Colonic mucosa (tissue), 4 donors: ENCODE results near the gene S100A16. TPM values are rescaled to one million over a fixed set of nuclear protein-coding genes. Genes with fewer than 3 reads are reported as not detected.

Experiments used
- DNase-seq: peaks from one replicate; pipeline ENCODE4 v3.0.0-alpha.2; 2020
- H3K27ac ChIP-seq: fragments of 200-600 bp; one replicate; pipeline ENCODE4 v1.8.0; 2021
- H3K27me3 ChIP-seq: fragments of 200-600 bp; one replicate; pipeline ENCODE4 v1.8.0; 2021
- H3K36me3 ChIP-seq: fragments of 200-600 bp; one replicate; pipeline ENCODE4 v1.8.0; 2021
- H3K4me1 ChIP-seq: fragments of 200-600 bp; one replicate; pipeline ENCODE4 v1.8.0; 2021; ENCODE audit warnings: mild to moderate bottlenecking
- H3K4me3 ChIP-seq: fragments of 200-600 bp; one replicate; pipeline ENCODE4 v1.8.0; 2021
- H3K9ac ChIP-seq, 2 donors: one replicate each; pipeline ENCODE4 v1.7.0; 2013; ENCODE audit warnings: control low read depth in 2 of 2, low read depth in 2 of 2, low read length in 2 of 2
- H3K9me3 ChIP-seq: fragments of 200-600 bp; one replicate; pipeline ENCODE4 v1.8.0; 2021
- CTCF ChIP-seq: fragments of 200-600 bp; IDR thresholded peaks from one replicate; pipeline ENCODE4 v1.8.0; 2022; ENCODE audit warnings: antibody characterized with exemption, mild to moderate bottlenecking
- intact Hi-C: fragments of 100-400 bp; cut with DNase I; formaldehyde crosslinking; loops from one replicate; pipeline ENCODE4 v1.14.1; 2022
- total RNA-seq, 2 donors: library from RNA; stranded (reverse); fragmentation: NEBNext Ultra II Directional in 1 of 2; extraction: Animal tissue kit (Norgen Biotek cat#: 25700) in 1 of 2; gene quantifications; one replicate each; pipeline ENCODE4 v1.2.1, GENCODE V29; 2021
- donor health status: healthy.
- donor health status: DM: no; HTN: no; CAD: no.
- donor health status: DM: no; HTN: no; CAD: no.

The S100A16 gene
- total RNA-seq, 2 donors from 2014 or later: 232 to 288 TPM

GRCh38 chr1:153614189-153614900 lies 1.4 kb upstream of the S100A16 start:
- intact Hi-C loops: no loop called here
- Histone ChIP-seq H3K9ac (peak overlapping the region in 1 of 2 donors; percentile 64), H3K9me3 (no peaks in the 10 kb centered on the region), H3K36me3 (no peaks in the 10 kb centered on the region), H3K4me3 (no peak overlapping the region), H3K27ac (peak overlapping the region; percentile 67), H3K4me1 (peaks cover 16% of the 10 kb centered on the region), H3K27me3 (no peaks in the 10 kb centered on the region)
- TF ChIP-seq CTCF: no peak
- DNase-seq: no peak

GRCh38 chr1:153613406-153613805 lies 469 bp upstream of the S100A16 start:
- H3K36me3 ChIP-seq: no peaks in the 10 kb centered on the region
- H3K27ac ChIP-seq: peak overlapping the region; percentile 94
- intact Hi-C loops: no loop called here
- no peaks in the 10 kb centered on the region for H3K27me3 ChIP-seq
- H3K9ac ChIP-seq: peak overlapping the region; percentile 13 to 89
- DNase-seq: no peak
- H3K9me3 ChIP-seq: no peaks in the 10 kb centered on the region
- no peak for TF ChIP-seq CTCF
- H3K4me3 ChIP-seq: no peak overlapping the region
- H3K4me1 ChIP-seq: peaks cover 19% of the 10 kb centered on the region

GRCh38 chr1:153612111-153612754 lies 704 bp downstream of the S100A16 start:
- H3K36me3 ChIP-seq: no peaks in the 10 kb centered on the region
- peak overlapping the region; percentile 63 for H3K4me3 ChIP-seq
- H3K9me3 ChIP-seq: no peaks in the 10 kb centered on the region
- H3K27ac ChIP-seq: peak overlapping the region; percentile 94
- DNase-seq: no peak
- intact Hi-C loops: no loop called here
- H3K27me3 ChIP-seq: no peaks in the 10 kb centered on the region
- peak overlapping the region; percentile 89 for H3K9ac ChIP-seq
- H3K4me1 ChIP-seq: peaks cover 22% of the 10 kb centered on the region
- no peak for TF ChIP-seq CTCF

GRCh38 chr1:153611356-153611755 lies 1.6 kb downstream of the S100A16 start:
- no peaks in the 10 kb centered on the region for H3K36me3 ChIP-seq
- H3K27me3 ChIP-seq: no peaks in the 10 kb centered on the region
- H3K4me3 ChIP-seq: peak overlapping the region; percentile 63
- intact Hi-C loops: no loop called here
- H3K9me3 ChIP-seq: no peaks in the 10 kb centered on the region
- no peak for DNase-seq
- peak overlapping the region; percentile 89 for H3K9ac ChIP-seq
- TF ChIP-seq CTCF: no peak
- peak overlapping the region; percentile 46 for H3K27ac ChIP-seq
- H3K4me1 ChIP-seq: peaks cover 22% of the 10 kb centered on the region

- H3K36me3 ChIP-seq: no peaks in the 10 kb centered on the region
- H3K4me1 ChIP-seq: peaks cover 22% of the 10 kb centered on the region
- no peaks in the 10 kb centered on the region for H3K27me3 ChIP-seq
- peak; percentile 22 for DNase-seq
- TF ChIP-seq CTCF: no peak
- peak overlapping the region; percentile 13 for H3K4me3 ChIP-seq
- intact Hi-C loops: no loop called here
- peak overlapping the region in 1 of 2 donors; percentile 78 for H3K9ac ChIP-seq
- peak overlapping the region; percentile 78 for H3K27ac ChIP-seq
- no peaks in the 10 kb centered on the region for H3K9me3 ChIP-seq
Measured at GRCh38 chr1:153610811-153611301, 2.1 kb downstream of the S100A16 start.
